HG03439 (cell line): Measurements from ENCODE around the gene CTU2.

ENCODE experiments used
- ATAC-seq: cut with Tn5 transposase; IDR thresholded peaks from one replicate; pipeline ENCODE4 v1.9.1; 2021; ENCODE audit warnings: mild to moderate bottlenecking, moderate library complexity; ENCODE audit not compliant: unreplicated experiment

Gene CTU2

DNA sequence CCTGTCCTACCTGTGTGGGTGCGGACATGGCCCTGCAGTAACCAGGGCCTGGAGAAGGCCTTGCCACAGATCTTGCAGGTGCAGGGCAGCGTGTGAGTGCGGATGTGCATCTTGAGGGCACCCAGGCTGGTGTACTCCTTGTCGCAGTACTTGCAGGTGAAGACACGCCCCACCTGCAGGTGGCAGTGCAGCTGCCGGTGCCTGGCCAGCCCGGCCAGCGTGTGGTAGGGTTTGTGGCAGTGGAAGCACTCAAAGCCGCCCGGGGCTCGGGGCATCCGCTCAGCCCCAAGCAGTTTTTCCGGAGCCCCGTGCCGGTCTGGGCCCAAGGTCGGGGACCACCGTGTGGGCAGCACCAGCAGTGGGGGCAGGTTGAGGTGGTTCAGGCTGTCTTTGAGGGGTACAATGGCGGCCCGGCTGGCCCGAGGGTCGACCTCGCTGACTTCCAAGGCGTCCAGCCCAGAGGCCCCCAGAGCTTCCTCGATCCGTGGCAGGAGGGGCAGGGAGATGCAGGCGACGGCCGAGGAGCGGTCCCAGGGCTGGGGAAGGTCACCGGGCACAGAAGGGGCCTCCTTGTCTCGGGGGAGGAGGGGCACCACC lies 25.1 kb upstream of the CTU2 start:
- no peak for ATAC-seq

DNA sequence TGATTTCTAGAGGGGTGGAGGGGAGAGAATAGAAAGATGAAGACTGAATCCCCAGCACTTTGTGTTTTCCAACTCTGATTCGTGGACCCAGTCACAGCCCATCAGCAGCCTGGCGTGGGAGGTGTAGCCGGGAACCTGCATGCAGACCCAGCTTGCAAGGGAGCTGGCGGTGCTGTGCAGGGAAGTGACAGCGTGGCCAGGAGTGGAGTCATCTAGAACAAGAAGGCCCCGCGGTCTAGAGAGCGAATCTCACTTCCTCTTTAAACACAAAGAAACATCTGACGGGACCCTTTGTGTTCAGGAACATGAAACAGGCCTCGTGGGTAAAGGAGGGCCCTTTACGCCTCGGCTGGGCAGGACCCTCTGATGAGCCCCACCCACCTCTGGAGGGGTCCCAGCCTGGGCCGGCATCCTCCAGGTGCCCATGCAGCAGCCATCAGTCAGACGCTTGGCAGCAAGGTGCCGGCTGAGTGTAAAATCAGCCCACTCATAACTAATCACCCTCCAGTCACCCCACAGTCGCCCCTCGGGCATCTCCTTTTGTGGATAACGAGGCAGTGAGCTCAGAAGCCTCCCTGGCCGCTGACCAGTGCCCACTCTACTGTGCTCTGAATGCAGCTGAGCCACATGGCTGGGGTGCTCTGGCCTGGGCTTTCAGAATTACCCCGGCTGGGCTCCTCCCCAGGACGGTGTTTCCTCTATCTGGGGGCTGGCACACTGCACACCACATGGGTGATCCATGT lies 24.4 kb upstream of the CTU2 start:
- ATAC-seq, result peak; percentile 57

DNA sequence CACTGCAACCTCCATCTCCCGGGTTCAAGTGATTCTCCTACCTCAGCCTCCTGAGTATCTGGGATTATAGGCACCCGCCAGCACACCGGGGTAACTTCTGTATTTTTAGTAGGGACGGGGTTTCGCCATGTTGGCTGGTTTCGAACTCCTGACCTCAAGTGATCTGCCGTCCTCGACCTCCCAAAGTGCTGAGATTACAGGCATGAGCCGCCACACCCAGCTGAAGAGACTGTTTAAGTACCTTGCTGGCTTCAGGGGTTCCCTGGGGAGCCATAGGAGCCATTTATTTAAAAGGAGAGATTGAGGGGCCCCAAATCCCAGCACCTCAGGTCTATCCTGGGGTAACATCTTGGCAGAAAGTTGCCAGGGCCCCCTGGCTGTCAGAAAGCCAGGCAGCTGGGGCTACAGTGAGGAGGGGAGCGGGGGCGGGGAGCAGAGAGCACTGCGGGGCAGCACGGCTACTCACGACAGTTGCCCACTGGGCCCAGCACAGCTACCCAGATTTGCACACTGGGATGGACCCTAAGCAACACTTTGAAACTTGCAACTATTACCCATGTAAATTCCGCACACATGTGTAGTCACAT lies 21.6 kb upstream of the CTU2 start:
- no peak for ATAC-seq

DNA sequence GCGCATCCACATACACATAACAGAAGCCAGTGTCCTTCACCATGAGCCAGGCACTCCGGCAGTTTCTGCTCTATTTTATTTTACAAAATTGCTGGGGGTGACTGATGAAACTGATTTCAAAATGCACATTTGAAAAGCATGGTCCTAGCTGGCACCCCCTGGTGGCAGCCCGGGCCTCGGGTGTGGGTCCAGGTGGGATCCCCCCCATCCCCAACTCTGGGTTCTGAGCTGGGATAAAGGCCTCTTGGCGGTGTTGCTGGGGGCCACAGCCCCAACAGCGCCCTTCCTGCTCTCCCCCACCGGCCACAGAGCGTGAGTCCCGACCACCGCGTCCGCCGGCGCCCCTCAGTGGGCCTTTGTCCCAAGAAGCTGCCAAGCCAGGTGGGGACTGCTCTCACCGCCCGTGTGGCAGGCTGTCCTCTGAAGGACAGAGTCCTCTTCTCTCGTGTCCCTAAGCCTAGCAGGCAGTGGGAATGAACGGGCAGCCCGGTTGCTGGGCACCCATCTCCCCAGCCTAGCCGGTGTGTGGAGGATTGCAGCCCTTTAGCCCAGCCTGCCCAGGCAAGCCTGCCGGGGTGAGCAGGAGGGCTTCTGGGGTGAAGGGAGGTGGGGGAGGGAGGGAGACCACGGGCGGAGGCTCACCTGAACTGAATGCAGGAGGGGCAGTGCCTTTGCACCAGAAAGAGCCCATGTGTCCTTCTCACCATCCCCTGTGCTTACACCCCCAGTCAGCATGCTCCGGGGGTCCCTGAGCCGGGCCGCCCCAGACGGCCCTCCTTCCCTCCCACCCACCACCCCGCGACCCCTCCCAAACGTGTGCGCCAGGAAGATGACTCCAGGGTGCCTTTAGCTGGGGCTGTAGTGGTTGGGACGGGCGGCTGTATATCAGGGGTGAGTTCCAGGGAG lies 20.9 kb upstream of the CTU2 start:
- ATAC-seq, result no peak

DNA sequence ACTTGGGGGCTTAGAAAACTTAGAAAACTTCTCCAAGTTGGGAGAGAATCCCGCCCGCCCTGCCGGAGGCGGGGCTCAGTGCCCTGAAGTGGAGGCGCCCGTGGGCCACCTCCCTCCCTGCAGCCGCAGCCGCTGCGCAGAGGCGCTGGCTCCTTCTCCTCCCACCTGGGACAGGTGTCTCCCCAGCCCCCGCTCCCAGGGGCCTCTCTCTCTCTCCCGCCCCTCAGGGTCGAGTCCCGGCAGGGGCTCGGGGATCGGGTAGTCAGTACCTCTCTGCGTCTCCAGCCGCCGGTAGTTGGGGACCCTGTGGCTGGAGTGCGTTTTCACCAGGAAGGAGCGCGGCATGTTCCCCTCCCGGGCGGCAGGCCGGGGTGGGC lies 20.3 kb upstream of the CTU2 start:
- peak; percentile 14 for ATAC-seq

DNA sequence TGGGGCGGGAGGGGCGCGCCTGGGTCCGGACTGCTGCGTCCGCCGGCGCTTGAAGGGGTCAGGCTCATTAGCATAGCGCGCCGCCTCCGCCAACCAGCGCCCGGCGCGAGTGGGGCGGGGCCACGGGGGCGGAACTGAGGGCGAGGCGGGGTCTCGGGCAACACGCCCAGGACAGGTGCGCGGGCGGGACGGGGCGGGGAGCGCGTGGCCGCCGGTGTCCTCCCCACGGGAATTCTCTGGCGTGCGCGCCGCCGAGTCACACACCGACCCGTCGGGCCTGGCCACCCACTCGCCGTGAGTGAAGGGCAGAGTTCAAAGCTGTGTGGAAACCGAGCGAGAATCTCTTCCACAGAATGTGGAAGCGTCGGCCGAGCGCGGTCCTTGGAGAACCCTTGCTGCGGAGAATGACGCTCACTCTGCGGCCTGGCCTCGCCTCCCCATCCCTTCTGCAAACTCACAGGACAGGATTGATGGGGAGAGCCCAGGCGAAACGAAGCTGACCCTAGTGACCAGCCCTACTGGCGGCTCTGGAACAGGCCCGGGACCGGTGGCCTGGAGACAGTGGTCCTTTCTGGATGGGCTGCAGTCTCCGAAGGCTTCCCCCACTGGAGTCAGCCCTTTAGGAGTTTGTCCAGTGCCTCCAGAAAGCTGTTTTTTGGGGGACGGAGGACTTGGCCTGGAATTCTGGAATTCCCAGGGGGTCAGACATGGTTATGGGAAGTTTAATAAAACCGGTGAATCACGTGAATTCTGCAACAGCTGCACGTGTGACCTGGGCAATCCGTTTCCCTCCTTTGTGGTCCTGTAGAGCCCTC lies 19.7 kb upstream of the CTU2 start, which contains the start of gene SNAI3:
TSS of gene SNAI3 (minus strand) at position 69 of the 815 bp plus-strand sequence. CDS start 101 bp downstream, outside the sequence.
- ATAC-seq, result peak; percentile 46

DNA sequence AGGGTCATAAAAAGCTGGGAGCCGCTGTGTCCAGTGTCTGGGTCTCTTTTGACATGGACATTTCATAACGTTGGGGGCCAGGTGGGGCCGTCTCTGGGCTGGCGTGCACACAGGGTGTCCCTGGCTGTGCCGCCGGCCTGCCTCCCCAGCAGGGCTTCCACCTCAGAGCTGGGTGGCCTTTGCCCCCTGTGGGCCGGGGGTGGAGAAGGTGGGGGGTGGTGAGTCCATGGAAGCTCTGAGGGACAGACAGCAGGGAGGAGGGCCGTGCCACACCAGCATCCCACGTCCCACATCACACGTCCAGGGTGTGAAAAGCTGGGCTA lies 19.1 kb upstream of the CTU2 start:
- ATAC-seq, result no peak

DNA sequence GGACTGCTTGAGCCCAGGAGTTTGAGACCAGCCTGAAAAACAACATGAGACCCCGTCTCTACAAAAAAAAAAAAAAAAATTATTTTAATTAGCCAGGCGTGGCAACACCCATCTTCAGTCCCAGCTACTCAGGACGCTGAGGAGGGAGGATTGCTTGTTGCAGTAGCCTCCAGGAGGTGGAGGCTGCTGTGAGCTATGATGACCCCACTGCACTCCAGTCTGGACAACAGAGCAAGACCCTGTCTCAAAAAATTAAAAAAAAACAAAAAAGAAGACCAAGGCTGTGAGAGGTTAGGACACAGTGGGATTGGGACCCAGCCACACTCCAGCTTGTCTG lies 18.7 kb upstream of the CTU2 start:
- no peak for ATAC-seq

DNA sequence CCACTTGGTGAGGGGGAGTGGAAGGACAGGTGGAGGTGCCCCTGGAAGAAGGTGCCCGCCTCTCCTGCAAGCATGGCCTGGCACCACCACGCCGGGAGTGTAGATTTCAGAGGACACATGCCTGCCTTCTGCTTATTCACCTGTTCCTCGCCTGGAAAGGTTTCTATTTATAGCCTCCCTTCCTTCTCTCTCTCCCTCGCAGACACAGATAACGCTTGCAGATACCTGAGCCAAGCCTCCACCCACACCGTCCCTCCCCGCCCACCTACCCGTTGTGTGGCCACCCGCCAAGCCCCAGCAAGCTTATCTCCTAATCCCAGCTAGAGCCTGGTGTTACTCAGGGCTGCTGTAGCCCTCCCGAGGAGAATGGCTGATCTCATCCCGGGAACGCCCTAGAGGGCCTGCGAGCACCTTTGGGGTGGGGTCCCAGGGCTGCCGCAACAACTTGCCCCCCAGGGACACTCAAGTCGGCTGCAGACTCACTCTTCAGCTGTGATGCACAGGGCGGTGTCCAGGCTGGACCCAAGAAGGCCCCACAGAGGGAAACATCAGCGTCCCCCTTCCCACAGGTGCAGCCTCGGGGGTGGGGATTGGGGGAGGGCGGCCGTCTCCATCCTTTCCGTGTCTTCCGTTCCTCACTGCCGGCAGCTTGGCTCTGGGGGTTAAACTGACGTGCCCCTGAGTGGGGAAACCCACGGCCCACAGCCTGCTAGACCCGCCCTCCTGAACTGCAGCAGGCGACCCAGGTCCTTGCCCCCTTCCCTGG lies 18.1 kb upstream of the CTU2 start:
- ATAC-seq, result no peak

DNA sequence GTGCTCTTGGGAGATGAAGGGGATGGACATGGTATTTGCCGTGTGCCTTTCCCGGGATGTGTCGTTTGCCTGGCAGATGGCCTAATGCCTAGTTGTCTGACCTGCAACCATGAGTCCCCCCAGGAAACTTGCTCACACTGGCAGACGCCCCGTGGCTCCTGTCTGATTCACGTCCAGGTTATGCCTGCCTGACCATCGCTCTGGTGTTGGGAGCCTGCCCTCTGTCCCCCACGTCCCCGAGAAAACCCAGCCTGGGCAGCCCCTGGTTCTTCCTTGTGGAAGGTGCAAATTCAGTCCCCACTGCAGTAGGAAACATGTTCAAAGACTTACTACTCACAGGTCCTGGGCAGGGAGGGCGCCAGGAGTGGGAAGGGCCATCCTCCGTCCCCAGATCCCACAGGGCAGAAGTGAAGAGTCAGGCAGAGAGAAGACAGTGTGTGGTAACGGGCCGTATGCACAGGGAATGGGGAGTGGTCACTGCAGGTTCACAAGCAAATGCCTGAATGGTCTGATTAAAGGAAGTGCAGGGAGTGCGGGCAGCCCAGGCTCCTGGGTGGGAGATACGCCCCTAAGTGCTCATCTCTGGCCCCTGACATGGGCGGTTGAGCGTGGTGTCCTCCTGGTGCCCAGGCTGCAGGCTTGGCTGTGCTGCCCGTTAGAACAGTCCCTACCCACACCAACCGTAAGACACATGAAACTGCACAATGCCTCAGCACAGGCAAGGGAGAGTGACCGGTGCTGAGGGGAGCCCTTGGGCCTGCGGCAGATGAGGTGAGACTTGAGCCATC lies 15.8 kb upstream of the CTU2 start:
- ATAC-seq, result no peak

DNA sequence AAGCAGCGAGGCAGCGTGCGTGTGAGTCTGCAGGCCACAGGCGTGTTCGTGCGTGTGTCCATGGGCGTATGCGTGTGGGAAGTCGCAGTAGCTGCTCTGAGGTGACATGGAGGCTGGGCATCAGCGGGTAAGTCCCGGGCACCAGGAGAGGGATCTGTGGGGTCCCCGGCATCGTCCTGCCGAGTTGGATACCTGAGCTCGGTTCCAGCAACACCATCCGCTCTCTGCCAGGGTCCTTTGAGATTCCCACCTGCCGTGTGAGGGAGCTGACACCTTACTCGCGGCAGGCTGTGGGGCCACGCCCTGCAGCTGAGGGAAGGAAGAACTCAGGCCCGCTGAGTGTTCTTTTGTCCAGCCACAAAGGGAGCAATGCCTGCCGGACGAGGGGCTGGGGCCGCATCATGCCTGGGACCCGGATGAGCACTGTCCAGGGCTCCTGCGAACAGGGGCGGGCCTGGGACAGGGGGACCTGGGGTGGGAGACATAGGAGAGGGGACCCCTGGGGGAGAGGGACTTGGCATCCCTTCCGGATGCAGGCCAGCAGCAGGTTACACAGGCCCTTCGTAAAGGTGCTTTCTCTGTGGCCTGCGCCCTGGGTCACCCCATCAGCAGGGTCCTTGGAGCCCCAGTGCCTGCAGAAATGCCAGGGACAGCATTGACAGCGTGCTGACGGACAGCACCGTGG lies 15.0 kb upstream of the CTU2 start:
- no peak for ATAC-seq

DNA sequence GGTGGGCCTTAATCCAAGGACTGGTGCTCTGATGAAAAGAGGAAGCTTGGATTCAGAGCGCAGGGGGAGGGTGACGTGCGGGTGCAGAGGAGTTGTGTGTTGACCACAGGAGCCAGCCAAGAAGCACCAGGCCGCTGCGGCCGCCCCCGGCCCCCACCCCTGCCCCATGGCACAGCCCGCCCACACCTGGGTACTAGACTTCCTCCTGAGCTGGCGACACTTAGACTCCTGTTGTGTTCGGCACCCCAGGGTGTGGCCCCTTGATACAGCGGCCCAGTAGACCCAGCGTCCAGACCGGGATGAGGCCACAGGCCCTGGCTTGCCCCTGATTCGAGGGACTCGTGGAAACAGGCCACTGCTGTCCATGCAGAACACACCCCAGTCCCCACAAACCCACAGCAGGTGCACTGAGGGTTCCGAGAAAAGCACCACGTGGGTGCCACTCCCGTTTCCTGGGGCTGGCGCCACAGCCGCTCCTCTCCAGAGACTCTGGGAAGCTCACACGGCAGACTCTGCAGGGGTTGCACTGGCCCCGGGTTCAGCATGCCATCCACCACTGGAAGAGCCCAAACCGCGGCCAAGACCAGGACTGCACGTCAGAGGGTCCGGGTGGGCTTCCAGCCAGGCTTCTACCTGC lies 14.3 kb upstream of the CTU2 start:
- no peak for ATAC-seq

DNA sequence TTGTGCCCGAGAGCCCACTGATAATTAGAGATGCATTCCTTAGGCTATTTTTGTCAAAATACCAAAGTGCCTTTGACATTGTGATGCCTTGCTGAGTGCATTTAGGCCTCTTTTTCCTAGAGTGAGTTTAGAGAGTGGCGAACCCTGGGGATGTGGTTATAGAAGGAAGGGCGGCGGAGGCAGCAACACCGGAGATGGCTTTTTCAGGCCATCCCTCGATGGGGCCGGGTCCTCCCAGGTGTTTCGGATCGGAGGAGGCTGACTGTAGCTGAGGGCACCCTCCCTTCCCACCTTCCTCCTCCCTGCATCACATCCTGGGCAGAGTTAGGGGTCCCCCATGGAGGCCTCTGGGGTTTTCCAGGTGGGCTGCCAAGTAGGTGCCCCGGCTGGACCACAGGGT lies 13.4 kb upstream of the CTU2 start:
- ATAC-seq, result no peak

DNA sequence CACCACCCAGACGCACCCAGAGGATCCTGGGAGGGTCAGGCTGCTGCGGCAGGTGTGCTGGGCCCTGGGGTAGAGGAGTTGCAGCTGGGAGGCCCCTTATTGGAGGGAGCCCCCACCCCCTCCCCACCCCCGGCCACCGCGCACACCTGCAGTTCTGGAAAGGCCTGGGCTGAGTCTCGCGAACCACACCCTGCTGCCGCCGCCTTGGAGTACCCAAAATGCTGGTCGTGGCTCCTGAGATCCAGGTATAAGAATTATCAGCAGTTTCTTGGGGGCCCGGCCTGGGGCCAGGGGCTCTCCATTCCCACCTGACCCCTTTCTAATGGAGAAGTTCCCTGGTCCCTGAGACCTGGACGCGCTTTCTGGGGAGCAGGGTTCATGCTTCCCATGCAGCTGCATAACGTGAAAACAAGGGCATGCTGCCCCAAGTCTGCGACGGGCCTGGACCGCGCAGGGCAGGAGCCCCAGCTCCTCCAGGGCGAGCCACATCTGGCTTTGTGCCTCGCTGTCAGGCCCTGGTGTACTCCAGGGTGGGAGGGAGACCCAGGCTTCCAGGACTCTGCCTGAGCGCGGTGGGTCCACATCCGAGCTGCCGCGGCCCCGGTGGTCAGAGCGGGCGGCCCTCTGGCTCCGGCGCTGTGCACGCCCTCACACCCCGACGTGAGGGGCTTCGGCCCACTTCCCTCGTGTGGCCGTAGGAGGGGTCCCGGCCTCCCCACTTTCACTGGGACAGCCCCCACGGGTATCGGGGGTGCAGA lies 12.7 kb upstream of the CTU2 start:
- ATAC-seq, result no peak

DNA sequence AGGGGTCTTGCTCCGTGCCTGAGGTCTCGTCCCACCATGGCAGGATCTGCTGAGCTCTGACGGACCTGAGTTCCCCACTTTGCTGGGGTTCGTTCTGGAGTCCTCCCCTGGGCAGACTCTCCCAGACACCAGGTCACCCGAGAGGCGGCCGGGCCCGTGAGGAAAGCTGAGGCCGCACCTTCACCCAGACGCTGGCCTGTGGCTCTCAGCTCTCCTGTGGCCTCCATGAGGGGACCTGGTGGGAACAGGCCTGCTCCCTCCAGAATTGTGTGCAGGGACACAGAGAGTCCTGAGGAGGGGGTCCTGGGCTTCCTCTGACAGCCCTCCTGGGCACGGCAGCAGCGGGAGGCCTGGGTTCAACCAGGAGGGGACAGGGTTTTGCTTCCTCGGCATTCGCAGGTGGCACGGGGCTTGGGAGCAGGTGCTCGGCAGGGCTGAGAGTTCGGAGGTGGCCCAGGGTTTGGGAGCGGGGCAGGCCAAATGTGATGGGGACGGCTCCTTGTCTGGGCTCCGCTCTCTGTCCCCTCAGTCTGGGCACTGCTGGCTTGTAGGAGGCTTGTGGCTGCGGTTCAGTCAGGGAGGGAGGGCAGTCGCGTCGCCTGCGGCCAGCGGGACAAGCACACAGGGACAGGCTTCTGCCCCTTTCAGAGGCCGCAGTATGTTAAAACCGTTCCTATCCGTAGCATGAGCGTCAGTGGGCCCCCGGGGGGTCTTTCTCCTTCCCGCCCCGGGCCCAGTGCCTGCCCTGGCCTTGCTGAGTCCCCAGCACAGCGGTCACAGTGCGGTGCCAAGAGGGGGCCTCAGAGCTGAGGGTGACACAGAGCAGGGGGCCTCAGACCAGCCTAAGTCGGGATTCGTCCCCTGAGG lies 11.8 kb upstream of the CTU2 start:
- ATAC-seq, result no peak

DNA sequence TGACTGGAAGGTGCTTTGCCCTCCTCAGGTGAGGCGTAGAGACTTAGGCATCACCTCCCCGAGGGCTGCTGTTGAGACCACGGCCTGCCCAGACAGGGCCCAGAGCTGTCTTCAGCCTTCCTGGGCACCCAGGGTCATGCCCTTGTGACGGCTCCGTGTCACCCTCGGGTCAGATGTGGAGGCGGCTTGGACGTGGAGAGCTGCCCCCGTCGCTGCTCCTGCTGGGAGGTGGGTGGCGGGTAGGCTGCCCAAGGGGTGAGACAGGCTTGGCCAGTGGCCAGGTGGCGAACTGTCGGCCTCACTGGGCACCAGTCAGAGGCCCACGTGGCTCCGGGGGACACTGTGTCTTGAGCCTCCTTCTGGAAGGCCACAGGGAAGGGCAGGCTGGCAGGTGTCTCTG lies 11.1 kb upstream of the CTU2 start:
- no peak for ATAC-seq

DNA sequence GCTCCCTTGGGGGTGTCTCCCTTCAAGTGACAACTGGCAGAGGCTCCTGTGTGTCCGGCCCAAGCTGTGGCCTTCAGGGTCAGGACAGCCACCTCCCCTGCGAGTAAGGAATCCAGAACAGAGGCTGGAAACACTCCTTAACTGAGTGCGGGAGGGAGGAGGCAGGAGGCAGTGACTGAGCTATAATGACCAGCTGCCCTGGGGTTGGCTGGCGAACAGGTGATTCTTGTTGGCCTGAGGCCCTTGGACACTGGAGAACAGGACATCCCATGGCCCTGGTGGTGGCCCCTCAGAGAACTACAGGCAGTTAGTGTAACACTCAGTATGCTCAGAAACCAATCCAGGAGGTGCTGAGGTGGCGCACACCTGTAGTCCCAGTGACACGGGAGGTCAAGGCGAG lies 10.6 kb upstream of the CTU2 start:
- ATAC-seq, result no peak
